NCI-H2107 (cell line): ENCODE results near the gene LBH.

Experiments
- DNase-seq: peaks from one replicate; lab custom pipeline; 2025; lab: John Stamatoyannopoulos, UW

The LBH gene

DNA sequence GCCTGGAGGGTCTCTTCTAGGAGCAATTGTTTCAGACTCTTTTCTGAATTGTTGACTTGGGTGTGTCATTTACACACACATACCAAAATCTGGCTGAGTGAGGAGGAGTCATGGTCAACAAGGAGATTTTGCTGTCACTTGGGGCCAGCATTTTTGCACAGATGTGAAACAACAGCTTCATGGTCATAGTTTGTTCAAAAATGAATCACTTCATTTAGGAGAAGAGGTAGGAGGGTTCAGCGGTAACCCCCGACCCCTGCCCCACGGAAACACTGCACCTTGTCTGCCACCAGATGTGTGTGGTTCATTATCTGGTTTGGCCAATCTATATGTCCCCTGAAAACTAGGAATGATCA lies 42.2 kb downstream of the LBH start:
- no peak for DNase-seq

DNA sequence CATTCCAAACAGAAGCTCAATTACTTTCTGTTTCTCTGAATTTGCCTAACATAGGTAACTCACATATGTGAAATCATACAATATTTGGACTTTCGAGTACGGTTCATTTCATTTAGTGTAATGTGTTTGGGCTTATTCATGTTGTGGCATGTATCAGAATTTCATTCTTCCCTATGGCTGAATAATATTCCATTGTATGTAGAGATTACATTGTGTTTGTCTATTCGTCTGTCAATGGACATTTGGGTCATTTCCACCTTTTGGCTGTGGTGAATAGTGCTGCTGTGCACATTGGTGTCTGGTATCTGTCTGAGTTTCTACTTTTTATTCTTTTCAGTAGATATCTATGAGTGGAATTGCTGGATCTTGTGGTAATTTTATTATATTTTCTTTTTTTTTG lies 43.9 kb downstream of the LBH start:
- no peak for DNase-seq

DNA sequence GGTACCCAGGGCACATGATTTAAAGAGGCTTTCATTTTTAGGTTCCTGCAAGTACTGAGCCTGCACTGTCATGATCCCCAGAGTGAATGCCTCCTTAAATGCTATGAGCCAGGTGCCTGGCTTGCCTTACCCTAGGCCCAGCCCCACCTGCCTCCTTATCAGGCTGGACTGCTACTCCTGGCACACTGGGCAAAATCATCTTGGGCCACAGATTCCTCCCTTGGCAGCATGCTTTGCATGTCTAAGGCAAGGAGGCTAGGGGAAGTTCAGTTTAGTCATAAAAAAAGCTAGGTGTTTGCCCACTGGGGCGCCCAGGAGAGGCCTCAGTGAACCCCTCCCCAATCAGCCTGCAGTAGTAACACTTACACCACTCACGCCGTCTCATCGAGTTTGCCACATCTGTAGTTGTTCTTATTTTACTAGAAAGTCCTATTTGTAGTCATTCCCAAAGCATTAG lies 45.1 kb downstream of the LBH start:
- DNase-seq: no peak

DNA sequence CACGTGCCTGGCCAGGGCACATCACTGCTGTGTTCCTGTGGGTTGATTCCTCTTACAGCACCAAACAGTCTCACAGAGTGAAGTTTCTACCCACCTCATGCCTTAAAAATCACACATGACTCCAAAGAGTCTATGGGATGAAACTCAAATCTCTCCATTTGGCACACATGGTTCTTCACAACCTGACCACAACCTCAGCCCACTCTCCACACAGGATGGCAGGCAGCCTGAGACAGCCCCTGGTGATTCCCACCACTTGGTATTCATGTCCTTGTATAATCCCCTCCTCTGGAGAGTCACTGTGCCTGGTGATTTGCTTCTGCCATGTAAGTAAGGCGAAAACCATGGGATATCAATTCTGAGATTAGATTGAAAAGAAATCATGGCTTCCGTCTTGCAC lies 46.2 kb downstream of the LBH start:
- DNase-seq: no peak

DNA sequence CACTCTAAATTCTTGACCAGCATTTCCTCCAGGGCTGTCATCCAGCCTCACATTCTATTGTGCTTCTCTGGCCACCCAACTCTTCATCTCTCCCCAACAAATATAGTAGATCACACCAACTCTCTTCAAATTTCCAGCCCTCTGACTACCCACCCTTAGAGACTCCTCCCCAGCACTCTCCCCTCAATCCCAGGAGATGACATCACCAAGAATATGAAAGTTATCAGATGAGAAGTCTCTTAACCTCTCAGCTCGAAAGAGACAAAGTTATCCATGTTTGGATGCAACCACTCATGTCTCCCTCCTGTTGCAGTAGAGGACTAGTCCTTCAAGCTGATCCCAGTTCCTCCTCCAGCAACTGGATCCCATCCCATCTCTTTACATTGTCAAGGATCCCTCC lies 47.1 kb downstream of the LBH start:
- DNase-seq: no peak

DNA sequence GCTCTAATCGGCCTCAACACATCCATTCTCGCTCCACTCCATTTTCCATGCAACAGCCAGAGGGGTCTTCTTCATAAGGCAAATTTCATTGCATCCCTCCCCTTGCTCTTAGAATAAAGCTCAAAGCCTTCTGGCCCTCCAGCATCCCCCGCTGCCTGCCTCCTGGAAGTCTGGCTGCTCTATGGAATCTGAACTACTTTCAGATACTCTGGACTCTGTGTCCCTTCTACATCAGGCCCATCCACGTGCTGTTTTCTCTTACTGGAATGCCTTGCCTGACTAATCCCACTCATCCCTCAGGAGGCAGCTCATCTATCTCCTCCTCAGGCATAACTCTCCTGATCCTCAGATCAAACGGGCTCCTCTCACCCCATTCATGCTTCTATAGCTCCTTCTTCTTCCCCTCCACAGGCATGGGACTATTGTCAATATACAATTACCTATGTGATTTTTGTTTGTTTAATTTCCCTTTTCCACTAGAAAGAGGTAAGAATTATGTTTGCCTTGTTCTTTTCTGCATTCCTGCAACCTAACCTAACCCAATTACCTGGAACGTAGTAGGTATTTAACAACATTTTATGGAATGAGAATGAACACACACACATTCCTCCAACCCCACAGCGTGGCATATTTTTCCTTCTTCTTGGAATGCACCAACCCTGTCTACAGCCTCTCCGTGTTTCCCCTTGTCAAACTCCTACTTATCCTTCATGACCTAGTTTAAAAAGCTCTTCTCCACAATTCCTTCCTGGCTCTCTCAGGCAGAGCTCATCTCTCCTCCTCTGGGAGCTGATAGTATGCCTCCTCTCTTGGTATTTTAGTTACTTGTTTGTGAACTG lies 49.5 kb downstream of the LBH start:
- no peak for DNase-seq

DNA sequence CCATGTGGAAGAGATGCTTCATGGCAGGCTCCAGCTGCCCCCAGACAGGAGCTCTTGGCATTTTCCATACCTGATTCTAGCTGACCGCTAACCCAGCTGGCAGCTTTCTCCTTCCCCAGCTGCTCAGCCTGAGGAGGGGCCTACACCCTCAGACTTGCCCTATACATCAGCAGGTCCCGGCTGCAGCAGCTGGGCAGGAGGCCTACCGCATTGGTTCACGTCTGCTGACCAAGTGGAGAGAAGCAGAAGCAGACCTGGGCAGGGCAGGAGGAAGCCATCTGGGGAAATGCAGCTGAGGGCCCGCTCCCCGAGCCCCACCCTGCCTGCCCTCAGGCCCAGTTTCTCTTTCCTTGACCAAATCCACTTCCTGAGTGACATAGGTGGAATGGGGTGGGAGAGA lies 50.7 kb downstream of the LBH start:
- no peak for DNase-seq

DNA sequence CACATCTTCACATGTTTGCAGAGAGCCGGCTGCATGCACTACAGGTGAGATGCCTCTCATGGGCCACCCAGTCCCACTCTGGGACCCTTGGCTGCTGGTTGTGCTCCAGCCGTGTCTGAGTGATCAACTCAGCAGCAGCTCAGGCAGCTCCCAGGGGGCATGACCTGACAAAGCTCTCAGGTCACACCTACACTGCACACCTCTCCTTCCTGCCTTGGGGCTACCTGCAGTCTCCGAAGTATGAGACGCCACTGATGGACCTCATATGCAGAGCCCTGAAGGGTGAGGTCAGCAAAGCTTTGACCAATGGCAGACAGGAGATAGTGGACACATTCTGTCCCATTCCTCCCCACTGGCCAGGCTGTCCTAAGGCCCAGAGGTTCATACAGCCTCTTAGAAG lies 51.4 kb downstream of the LBH start:
- DNase-seq: no peak

DNA sequence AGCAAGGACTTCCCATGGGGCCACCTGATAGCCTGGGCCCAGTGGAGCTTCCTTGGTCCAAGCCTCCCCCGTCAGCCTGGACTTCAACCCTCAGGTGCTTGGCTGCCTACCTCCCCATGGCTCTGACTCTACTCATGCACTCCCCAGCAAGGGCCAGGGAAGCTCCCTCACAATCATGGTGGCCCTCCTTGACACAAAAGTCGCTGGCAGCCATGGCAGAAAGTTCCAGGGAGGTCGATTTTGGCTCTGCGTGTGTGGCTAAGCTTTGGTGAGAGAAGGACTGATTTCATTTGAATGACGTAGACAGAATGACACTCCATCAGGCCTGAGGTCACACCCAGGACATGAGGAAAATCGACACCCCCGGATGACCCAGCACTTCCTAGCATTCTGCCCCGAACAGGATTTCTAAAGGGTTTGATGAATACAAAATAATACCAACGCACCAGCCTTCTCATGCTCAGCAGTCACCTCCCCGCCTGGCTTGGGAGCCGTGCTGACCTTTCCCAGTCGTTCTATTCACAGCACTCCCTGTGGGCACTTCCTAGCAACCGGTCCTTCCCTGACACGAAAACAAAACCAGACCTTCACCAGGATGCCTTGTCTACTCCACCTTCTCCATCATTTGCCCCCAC lies 52.7 kb downstream of the LBH start:
- DNase-seq: no peak

DNA sequence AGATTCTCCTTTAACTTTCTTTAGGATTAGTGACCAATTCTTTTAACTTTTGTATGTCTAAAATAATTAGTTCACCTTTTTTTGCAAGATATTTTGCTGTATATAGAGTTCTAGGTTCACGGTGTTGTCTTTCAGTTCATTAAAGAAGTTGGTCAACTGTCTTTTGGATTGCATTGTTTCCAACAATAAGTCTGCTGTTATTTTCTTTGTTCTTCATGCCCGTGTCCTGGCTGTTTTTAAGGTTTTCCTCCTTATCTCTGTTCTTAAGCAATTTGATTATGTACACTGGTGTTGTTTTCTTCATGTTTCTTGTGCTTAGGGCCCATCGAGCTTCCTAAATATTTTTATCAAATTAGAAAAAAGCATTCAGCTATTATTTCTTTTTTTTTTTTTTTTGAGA lies 54.4 kb downstream of the LBH start:
- DNase-seq: no peak

DNA sequence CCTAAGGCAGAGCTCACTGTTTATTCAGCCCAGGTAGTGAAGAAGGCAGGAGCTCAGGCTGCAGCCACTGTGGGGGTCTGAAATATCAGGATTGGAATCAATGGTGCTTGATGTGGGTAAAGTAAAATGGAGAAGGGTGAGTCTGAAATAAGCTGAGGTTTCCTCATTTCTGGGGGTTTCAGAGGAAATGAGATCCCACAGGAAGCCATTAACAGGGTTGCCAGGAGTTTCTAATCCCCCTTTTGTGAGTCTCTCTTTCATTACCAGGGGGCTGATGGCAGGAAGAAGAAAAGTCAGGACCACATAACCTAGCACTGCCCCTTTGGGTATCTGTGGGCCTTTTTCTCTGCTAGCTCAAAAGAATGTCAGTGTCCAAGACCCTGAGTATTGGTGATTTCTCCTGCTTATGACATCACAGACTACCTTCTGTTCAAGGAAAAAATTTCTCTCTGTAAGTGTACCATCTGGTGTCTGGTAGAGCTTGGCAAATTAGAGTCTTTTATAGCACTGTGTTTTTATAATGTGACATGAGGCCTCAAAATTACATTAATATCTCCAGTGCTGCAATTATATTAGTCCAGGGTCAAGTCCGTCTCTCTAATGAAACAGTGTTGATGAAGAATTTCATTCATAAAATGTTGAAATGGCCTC lies 56.0 kb downstream of the LBH start:
- no peak for DNase-seq

DNA sequence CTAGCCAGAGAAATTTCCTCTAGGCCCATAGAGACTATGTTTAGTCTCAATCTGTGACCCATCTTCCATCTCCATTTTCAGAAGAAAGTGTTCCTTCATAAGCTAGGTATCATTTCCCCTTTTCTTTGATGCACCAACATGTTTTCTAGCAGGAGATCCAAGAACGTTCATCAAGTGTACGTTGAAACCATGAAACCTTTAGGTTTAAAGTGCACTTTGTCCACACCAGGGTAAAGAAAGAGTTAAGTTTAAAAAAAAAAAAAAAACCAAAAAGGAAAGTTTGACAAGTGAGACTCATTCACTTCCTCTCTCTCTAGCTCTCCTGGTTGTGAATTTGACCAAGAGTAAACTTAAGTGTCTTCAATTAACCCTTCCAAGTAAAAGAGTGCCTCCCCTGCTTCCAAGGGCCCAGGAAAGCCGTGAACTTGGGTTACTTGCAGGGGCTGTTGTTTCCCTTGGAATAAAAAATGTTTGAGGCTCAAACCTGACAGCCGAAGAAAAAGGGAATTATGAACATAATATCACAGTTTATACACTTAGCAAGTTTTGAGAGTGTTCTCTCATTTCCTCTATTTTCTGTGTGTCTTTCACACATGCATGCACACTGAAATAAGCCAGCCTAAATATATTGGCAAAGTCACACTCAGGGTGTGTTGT lies 56.7 kb downstream of the LBH start:
- no peak for DNase-seq

DNA sequence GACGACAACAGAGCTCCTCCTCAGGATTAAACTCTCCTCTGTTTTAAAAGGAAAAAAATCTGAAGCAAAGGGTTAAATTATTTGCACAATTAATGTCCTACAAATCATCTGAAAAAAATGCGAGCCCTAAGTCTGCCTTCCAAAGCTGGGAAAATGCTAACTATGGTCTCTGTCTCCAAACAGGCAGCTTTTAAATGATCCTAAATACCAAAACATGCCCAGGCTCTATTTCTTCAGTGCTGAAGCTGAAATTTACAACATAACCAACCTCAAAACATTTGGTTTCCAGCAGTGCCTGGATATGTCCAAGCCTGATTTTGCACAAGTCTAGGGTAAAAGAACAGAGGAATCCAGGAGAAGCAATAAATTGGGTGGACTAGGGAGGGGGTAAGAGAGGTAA lies 57.2 kb downstream of the LBH start:
- no peak for DNase-seq

DNA sequence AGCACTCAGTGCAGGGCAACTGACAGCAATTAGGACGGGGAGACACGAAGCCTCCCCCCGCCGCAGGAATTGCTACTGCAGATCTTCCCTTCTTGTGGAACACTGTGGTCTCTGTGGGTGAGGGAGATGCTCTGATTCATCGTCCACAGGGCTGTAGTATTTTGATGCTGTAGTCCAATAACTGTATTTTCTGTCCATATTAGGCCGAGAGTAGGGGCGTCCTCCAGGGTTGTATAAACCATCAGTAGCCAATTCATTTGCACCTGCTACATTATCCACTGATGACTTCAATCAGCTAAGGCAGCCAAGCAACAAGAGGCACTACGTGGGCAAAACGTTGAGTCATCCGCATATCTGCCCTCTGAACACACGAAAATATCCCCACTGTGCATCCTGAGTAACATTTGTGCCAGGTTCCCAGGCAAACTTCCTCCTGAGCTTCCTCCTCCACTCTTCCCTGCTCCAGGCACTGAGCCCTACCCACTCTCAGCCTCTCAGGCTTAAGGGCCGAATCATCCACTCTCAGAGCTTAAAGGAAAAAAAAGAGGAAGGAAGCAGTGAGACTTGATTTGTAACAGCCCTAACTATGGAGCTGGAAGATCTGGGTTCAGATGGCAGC lies 62.1 kb downstream of the LBH start:
- DNase-seq: no peak

DNA sequence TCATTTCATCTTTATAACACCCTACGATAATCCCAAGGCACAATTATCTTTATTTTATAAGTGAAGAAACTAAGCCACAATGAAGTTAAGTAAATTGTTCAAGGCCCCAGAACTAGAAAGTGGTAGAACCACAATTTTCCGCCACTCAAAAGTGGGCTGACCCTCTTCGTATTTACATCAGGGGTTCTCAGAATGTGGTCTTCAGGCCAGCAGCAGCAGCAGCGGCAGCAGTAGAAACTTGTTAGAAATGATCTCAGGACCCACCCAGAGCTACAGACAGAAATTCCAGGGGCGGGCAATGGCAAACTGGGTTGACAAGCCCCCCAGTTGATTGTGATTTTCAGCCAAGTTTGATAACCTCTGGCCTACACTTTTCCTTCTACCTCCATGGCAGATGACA lies 62.8 kb downstream of the LBH start:
- DNase-seq: no peak

DNA sequence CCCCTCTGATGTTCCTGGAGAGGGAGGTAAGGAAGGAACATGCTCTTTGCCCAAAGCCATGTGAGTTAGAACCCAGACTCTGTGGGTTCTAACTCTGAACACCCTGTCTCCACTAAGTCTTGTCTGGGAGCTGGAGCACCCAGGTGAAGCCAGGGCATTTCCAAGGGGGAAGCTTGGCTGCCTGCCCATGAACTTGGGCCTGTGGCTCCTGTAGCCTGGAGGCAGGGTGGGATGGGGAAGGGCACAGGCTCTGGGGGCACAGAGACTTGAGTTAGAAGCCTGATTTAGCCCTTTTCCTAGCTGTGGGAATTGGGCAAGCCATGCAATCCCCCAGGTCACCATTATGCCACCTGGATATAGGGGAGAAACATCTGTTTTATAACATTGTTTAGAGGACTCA lies 65.2 kb downstream of the LBH start:
- no peak for DNase-seq

DNA sequence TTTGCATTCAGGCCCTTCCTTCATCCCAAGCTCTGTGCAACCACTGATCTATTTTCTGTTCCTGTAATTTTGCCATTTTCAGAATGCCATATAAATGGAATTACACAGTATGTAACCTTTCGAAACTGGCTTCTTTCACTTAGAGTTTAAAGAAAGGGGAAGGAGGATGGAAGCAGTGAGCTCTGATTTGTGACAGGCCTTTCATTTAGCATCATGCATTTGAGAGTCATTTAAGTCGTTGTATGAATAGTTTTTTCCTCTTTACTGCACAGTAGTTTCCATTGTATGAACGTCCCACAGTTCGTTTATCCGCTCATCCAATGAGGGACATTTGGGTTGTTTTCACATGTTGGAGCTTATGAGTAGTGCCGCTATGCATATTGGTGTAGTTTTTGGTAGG lies 67.0 kb downstream of the LBH start:
- no peak for DNase-seq

DNA sequence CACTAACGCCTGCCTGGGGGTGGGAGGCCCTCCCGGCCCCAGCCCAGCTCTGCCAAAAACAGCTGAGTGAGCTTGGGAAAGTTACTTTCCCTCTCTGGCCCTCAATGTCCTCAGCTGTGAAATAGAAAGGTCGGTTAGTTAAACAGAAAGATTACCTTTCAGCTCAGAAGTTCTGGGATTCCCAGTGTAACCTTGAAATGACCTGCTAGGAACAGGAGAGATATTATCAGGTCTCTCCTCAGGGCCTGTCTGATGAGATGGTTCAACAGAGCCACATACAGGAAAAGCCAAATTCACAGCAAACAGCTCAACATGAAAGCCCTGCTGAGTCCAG lies 68.8 kb downstream of the LBH start:
- DNase-seq: no peak

DNA sequence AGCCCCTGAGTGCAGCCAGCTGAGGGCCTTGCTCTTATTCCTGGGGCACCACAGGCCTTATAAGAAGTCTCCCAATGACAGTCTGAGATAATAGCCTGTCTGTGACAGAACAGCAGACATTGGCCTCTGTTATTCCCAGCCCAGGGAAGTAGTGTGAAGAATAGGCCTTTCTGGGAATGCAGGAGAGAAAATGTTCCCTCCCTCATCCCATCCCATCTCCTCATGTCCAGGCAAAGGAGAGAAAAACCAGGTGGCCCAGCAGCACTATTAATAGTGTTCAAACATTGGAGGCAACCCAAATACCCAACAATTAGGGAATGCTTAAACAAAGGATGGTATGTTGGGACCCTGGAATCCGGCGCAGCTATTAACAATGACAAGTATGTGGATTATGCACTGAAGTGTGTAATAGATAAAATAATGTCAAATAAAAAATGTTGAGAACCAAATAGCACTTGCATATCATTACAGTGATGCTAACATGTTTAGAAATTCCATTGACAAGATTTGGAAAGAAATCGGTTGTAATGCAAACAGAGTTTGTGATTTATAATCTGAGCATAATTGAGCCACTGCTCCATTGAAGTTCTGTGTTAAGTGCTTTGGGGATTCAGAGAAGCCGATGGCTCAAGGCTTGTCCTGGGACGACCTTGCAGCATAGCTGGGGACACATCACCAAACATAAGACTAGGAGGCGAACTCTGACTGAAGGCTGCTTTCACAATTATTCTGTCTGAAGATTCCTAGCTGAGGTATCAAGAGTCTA lies 69.3 kb downstream of the LBH start:
- DNase-seq: no peak

DNA sequence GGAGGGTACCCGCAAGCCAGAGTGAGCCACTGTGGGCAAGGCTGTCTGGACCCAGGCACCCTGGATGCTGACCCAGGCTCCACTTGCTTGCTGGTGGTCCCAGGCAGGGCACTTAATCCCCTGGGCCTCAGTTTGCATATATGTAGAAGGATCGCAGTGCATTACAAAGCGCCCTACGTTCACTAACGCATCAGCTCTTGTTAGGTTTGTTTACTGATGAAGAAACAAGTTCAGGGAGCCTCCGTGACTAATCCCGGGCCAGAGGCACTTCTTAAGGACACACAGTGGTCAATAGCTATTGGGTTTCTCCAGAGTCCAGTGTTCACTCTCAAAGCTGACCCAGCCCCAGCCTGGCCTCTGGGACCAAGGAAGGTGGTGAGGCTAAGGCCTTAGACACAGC lies 70.2 kb downstream of the LBH start:
- no peak for DNase-seq

DNA sequence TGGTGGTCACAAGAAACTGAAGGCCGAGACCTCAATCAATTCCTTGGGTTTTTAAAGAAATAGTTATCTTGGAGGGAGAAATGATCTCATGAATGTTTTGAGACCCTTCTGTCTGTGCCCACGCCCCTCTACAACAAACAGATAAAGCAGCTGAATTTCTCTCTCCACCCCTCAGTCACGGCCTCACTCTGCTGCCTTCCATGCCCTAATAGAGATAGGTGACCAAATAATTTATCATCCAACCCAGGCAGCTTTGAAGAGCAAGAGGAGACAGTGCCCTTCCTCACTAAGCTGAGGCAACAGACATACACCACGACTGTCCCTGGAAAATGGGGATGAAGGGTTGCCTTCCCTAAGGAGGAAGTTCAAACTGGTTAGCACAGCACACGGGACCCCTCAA lies 71.2 kb downstream of the LBH start:
- DNase-seq: no peak

DNA sequence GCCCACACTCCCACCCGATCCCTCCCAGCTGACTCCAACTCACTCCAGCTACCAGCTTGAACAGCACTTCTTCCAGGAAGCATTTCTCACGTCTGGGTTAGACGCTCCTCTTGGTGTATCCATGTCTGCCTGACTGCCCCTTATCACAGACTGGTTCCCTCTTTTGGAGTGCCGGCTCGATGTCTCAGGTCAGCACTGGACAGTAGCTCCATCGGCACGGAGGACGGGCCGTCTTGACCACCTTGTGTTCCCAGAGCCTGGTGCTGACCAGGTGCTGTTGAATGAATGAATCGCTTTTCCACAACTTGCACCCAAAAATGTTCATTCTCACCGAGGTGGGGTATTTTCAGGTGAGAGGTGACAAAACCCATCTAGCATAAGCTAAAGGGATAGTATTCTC lies 71.8 kb downstream of the LBH start:
- no peak for DNase-seq
